Gastrocnemius medialis (tissue), 4 donors: ENCODE results near the gene DIP2C.

Source experiments
- POLR2A ChIP-seq, 2 donors: fragments of 450-650 bp; IDR thresholded peaks; one replicate each; pipeline ENCODE4 v1.6.1; 2017; ENCODE audit warnings: antibody characterized with exemption in 2 of 2, mild to moderate bottlenecking in 2 of 2, moderate library complexity in 2 of 2
- TF ChIP-seq, protein P1 (sequence below), 5 experiments: fragments of 450-650 bp in 3 of 5; fragments of 200-600 bp in 2 of 5; sonication (generic) in 2 of 5; IDR thresholded peaks in 4 of 5; conservative IDR thresholded peaks in 1 of 5; 1 replicate in 4 of 5; 2 replicates in 1 of 5; pipeline ENCODE4 v1.5.1; 2016 to 2019; ENCODE audit warnings: antibody characterized with exemption in 5 of 5, mild to moderate bottlenecking in 3 of 5, moderate library complexity in 3 of 5

- no peak for TF ChIP-seq POLR2A (IDR thresholded peaks at IDR 0.05)
- TF ChIP-seq, protein P1, sequence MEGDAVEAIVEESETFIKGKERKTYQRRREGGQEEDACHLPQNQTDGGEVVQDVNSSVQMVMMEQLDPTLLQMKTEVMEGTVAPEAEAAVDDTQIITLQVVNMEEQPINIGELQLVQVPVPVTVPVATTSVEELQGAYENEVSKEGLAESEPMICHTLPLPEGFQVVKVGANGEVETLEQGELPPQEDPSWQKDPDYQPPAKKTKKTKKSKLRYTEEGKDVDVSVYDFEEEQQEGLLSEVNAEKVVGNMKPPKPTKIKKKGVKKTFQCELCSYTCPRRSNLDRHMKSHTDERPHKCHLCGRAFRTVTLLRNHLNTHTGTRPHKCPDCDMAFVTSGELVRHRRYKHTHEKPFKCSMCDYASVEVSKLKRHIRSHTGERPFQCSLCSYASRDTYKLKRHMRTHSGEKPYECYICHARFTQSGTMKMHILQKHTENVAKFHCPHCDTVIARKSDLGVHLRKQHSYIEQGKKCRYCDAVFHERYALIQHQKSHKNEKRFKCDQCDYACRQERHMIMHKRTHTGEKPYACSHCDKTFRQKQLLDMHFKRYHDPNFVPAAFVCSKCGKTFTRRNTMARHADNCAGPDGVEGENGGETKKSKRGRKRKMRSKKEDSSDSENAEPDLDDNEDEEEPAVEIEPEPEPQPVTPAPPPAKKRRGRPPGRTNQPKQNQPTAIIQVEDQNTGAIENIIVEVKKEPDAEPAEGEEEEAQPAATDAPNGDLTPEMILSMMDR (IDR thresholded peaks at IDR 0.05 in 4 of 5, conservative IDR thresholded peaks at IDR 0.05 in 1 of 5): no peak
Measured at GRCh38 chr10:646118-646524, 43.3 kb downstream of the DIP2C start.
